Erythroblast (primary cell): Measurements from ENCODE around the gene USP19.

Experiments
- GATA1 ChIP-seq: IDR thresholded peaks from 2 replicates; pipeline ENCODE4 v1.6.1; 2011; ENCODE audit warnings: low read depth, mild to moderate bottlenecking, control low read depth, low read length, moderate library complexity
- POLR2A ChIP-seq: IDR thresholded peaks from 2 replicates; pipeline ENCODE4 v1.6.1; 2011; ENCODE audit warnings: mild to moderate bottlenecking, low read length

- TF ChIP-seq POLR2A (no peak), GATA1 (no peak)
Observed at GRCh38 chr3:49119036-49119435, 1.6 kb downstream of the USP19 start.
